ENCODE results near the gene ARHGEF19. TPM values are rescaled to one million over a fixed set of nuclear protein-coding genes. Genes with fewer than 3 reads are reported as not detected.

The ARHGEF19 gene
- total and polyA plus RNA-seq, 3 donors from 2014 or later: 6.0 to 10.1 (median 8.5) TPM

DNA sequence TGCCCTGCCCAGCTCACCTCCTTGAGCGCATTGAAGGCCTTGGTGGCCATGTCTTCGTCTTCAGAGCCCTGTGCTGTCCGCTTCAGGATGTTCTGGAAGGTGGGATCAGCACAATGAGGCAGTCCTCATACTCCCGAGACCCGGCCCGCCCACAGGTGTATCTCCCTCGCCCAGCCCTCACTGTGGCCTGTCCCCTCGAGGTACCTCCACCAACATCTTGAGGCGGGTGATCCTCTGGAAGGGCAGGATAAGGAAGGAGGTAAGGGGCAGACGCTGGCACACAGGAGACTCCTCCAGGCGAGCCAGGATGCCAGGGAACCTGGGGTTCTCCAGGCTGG lies 7.1 kb downstream of the ARHGEF19 start:
- no peak overlapping the region for H3K27ac ChIP-seq
- WGBS, 2 donors: 88 to 93% methylated on average over 6 to 11 of the region's 11 CpGs
- no peak for DNase-seq
- H3K27me3 ChIP-seq: no peaks in the 10 kb centered on the region
- H3K36me3 ChIP-seq (ENCODE audit: low read depth, missing control alignments): no peaks in the 10 kb centered on the region
- no peaks in the 10 kb centered on the region for H3K9me3 ChIP-seq
- peaks cover 10% of the 10 kb centered on the region for H3K4me1 ChIP-seq
- H3K4me3 ChIP-seq: no peak overlapping the region
- intact Hi-C loops (cut with DNase I; ENCODE audit: low total_unique reads): no loop called here
- TF ChIP-seq POLR2A (IDR thresholded peaks at IDR 0.05): no peak
- TF ChIP-seq, protein P1, sequence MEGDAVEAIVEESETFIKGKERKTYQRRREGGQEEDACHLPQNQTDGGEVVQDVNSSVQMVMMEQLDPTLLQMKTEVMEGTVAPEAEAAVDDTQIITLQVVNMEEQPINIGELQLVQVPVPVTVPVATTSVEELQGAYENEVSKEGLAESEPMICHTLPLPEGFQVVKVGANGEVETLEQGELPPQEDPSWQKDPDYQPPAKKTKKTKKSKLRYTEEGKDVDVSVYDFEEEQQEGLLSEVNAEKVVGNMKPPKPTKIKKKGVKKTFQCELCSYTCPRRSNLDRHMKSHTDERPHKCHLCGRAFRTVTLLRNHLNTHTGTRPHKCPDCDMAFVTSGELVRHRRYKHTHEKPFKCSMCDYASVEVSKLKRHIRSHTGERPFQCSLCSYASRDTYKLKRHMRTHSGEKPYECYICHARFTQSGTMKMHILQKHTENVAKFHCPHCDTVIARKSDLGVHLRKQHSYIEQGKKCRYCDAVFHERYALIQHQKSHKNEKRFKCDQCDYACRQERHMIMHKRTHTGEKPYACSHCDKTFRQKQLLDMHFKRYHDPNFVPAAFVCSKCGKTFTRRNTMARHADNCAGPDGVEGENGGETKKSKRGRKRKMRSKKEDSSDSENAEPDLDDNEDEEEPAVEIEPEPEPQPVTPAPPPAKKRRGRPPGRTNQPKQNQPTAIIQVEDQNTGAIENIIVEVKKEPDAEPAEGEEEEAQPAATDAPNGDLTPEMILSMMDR (IDR thresholded peaks at IDR 0.05): no peak

DNA sequence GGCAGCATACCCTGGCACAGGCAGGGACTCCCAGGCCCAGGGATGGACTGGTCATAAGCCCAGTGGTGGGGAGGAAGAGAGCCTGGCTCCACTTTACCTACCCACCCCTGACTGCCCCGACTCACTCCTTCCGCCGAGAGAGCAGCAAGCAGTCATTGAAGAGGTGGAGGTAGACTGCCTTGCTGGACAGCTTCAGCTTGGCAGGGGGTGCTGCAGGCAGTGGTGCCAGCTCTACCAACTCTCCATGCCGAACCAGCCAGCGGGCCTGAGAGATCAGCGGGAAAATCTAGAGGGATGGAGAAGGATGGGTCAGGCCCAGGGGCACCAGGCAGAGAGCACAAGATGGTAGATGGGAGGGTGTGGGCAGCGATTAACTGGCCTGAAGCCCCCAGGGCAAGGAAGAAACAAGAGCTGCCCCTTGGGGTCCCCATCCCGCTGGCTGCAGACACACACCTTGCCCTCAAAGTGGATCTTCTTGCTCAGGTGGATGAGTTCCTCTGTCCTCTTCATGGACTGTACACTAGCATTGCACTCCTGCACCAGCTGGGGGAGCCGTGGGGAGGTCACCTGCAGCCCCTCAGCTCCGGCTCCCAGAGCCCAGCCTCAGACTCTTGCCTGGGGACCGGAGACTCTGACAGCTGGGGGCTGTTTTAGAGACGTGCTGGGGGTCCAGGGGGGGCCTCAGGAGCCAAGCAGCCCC lies 7.7 kb downstream of the ARHGEF19 start:
- intact Hi-C loops (cut with DNase I; ENCODE audit: low total_unique reads): no loop called here
- H3K4me1 ChIP-seq: peaks cover 10% of the 10 kb centered on the region
- H3K36me3 ChIP-seq (ENCODE audit: low read depth, missing control alignments): no peaks in the 10 kb centered on the region
- TF ChIP-seq, protein P1 (IDR thresholded peaks at IDR 0.05): no peak
- TF ChIP-seq POLR2A (IDR thresholded peaks at IDR 0.05): no peak
- no peaks in the 10 kb centered on the region for H3K9me3 ChIP-seq
- no peaks in the 10 kb centered on the region for H3K27me3 ChIP-seq
- peak; percentile 50 for DNase-seq
- no peak overlapping the region for H3K27ac ChIP-seq
- no peak overlapping the region for H3K4me3 ChIP-seq
- 83 to 85% methylated on average over 7 to 12 of the region's 12 CpGs for WGBS, 2 donors

DNA sequence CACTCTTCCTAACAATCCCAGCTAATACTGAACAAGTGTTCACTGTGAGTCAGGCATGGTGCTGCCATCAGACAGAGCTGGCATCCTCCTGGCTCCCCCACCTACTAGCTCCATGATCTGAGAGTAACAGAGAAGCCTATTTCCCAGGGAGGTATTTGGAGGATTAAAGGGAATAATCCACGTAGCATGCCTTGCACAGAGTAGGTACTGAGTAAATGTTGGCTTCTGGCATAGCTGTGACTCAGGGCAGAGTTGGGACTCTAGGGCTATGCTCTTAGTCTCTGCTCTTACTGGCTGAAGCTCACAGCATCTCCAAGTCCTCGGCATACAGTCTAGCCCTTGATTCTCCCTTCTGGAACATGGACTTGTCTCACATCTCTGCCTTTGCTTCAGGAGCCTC lies 8.2 kb downstream of the ARHGEF19 start:
- intact Hi-C loops (cut with DNase I; ENCODE audit: low total_unique reads): no loop called here
- 92 to 100% methylated on average over 2 of the region's 2 CpGs for WGBS, 2 donors
- no peak overlapping the region for H3K27ac ChIP-seq
- no peaks in the 10 kb centered on the region for H3K36me3 ChIP-seq (ENCODE audit: low read depth, missing control alignments)
- peaks cover 10% of the 10 kb centered on the region for H3K4me1 ChIP-seq
- no peak for DNase-seq
- H3K27me3 ChIP-seq: no peaks in the 10 kb centered on the region
- TF ChIP-seq POLR2A (IDR thresholded peaks at IDR 0.05): no peak
- TF ChIP-seq, protein P1 (IDR thresholded peaks at IDR 0.05): no peak
- no peaks in the 10 kb centered on the region for H3K9me3 ChIP-seq
- H3K4me3 ChIP-seq: no peak overlapping the region

DNA sequence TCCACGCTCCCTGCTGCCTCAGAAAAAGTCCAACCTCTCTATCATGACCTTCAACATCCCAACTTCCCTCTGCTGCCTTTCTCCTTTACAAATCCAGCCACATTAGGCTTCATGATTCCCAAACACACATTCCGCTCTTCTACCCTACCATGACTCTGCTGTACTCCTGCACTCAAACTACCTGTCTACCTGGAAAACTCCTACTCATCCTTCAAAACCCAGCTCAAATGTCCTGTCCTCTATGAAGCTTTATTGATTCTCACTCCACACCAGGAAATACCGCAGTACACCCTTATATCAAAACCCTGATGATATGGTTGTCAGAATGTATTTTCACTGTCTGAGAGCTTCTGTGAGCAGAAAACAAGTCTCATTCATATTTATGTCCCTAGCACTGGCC lies 8.9 kb downstream of the ARHGEF19 start:
- TF ChIP-seq, protein P1 (IDR thresholded peaks at IDR 0.05): no peak
- TF ChIP-seq POLR2A (IDR thresholded peaks at IDR 0.05): no peak
- intact Hi-C loops (cut with DNase I; ENCODE audit: low total_unique reads): no loop called here
- no peak for DNase-seq
- no peak overlapping the region for H3K4me3 ChIP-seq
- no peak overlapping the region for H3K27ac ChIP-seq
- H3K36me3 ChIP-seq (ENCODE audit: low read depth, missing control alignments): no peaks in the 10 kb centered on the region
- H3K27me3 ChIP-seq: no peaks in the 10 kb centered on the region
- WGBS, 2 donors: 65 to 69% methylated on average over 3 of the region's 3 CpGs
- H3K9me3 ChIP-seq: no peaks in the 10 kb centered on the region
- H3K4me1 ChIP-seq: peaks cover 10% of the 10 kb centered on the region

All from testis (tissue), 3 donors.